GM13976 (cell line): ENCODE measurements around the gene SGK1.
"Not testable (repeated sequence)": the region's sequence is repeated elsewhere in the genome, so short reads cannot be mapped to it uniquely, and the experiment has no call there.

Experiments
- DNase-seq: peaks from one replicate; pipeline ENCODE4 v3.0.0; 2012; ENCODE audit warnings: low spot score
- in situ Hi-C: fragments of 300-500 bp; cut with MboI; formaldehyde crosslinking; loops from one replicate; pipeline ENCODE4 v1.12.0; 2022; ENCODE audit warnings: low sequenced_read_pairs, mixed read lengths, inconsistent platforms; ENCODE audit not compliant: unreplicated experiment
- TF ChIP-seq, protein P1 (sequence below): IDR thresholded peaks from 2 replicates; pipeline ENCODE4 v1.5.1; 2012; ENCODE audit warnings: borderline replicate concordance, mild to moderate bottlenecking; ENCODE audit not compliant: insufficient read depth; ENCODE audit errors: extremely low read depth, missing control alignments, control extremely low read depth

The SGK1 gene

DNA sequence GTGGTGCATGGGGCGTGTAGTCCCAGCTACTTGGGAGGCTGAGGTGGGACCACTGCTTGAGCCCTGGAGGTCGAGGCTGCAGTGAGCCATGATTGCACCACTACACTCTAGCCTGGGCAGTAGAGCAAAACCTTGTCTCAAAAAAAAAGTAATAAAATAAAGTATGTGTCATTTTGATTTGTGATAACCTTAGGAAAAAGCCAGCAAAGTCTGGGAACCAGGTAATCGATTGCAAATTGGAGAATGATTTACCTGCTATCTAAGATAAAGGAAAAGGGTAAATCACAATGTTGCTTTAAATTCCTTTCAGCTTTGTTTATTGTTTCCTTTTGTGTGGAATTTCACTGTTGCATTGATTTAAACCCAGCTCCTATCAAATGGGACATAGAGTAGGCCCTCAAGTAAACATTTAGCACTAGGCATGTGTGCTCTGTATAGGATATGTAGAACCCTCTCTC lies 59.0 kb downstream of the SGK1 start:
- in situ Hi-C loops, result no loop called here
- TF ChIP-seq, protein P1, sequence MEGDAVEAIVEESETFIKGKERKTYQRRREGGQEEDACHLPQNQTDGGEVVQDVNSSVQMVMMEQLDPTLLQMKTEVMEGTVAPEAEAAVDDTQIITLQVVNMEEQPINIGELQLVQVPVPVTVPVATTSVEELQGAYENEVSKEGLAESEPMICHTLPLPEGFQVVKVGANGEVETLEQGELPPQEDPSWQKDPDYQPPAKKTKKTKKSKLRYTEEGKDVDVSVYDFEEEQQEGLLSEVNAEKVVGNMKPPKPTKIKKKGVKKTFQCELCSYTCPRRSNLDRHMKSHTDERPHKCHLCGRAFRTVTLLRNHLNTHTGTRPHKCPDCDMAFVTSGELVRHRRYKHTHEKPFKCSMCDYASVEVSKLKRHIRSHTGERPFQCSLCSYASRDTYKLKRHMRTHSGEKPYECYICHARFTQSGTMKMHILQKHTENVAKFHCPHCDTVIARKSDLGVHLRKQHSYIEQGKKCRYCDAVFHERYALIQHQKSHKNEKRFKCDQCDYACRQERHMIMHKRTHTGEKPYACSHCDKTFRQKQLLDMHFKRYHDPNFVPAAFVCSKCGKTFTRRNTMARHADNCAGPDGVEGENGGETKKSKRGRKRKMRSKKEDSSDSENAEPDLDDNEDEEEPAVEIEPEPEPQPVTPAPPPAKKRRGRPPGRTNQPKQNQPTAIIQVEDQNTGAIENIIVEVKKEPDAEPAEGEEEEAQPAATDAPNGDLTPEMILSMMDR, result no peak
- no peak for DNase-seq

DNA sequence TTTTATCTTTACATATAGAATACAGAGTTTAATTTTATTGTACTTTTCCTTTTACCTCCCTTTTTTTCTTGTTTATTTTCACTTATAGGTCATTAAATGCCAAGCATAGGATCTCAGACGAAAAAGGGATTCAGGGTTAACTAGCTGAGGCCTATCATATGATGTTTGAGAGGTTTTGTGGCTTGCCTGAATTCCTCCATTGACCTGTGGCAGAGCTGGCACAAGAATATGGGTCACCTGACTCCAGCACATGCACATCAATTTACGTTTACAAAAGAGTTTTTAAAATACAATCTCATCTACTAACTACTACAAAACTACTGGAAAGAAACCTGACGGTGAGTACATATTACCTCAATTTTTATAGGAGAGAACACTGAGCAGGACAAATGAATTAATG lies 60.4 kb downstream of the SGK1 start:
- in situ Hi-C loops, result no loop called here
- TF ChIP-seq, protein P1, result no peak
- DNase-seq, result no peak

DNA sequence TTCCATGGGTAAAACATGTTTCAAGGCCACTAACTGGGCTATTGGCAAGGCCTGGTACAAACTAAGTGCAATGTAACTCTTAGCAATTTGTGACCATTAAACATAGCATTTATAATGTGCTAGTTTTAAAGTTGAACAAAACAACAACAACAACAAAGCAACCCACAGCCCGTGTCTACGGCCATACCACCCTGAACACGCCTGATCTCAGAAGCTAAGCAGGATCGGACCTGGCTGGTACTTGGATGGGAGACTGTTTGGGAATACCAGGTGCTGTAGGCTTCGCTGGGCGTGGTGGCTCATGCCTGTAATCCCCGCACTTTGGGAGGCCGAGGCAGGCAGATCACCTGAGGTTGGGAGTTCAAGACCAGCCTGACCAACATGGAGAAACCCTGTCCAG lies 61.0 kb downstream of the SGK1 start:
- TF ChIP-seq, protein P1, result no peak
- in situ Hi-C loops, result no loop called here
- DNase-seq, result no peak

DNA sequence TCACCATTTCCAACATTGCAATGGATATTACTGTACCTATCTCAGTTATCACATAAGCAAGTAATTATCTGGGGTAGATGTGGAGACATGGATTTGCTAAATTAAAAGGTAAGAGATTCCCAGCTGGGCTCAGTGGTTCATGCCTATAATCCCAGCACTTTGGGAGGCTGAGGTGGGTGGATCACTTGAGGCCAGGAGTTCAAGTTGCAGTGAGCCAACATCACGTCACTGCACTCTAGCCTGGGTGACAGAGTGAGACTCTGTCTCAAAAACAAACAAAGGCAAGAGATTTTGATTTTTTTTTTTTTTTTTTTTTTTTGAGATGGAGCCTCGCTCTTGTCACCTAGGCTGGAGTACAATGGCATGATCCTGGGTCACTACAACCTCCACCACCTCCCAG lies 62.6 kb downstream of the SGK1 start:
- in situ Hi-C loops, DNase-seq: not testable (repeated sequence)

DNA sequence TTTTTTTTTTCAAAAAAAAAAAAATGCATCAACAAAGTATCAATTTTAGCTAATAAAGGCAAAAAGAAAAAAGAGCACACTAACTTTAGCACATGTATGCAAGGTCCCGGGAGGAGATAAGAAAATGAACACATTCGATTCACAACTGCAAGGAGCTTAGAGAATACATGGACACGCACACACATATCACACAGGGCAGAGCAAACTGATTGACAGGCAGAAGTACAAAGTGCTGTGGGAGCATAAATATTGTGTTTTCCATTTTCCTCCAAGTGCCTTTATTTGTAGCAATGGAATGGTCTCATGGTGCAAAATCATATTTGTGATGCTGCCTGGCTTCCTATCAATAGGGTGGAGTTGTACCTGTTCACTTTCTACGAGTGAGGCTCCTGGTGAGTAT lies 63.8 kb downstream of the SGK1 start:
- DNase-seq, result no peak
- TF ChIP-seq, protein P1, result no peak
- in situ Hi-C loops, result no loop called here

DNA sequence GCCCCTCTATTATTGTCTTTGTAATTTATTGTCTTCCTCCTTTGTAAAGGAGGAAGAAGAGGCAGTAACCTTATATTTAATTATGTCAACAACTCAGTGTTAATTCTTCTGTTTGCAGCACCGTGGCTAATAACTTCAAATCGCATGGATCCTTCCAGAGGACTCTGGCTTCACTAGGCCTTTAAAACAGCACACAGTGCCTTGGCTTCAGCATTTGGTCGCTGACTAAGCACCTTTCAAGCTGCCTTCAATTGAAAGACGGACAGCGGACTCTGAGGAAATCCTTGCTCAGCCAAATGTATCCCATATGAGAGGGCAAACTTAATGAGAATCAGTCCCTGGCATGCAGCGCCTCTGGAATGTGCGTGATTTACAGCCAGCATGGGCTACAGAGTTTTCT lies 64.2 kb downstream of the SGK1 start:
- no peak for DNase-seq
- in situ Hi-C loops, result no loop called here
- TF ChIP-seq, protein P1, result no peak

DNA sequence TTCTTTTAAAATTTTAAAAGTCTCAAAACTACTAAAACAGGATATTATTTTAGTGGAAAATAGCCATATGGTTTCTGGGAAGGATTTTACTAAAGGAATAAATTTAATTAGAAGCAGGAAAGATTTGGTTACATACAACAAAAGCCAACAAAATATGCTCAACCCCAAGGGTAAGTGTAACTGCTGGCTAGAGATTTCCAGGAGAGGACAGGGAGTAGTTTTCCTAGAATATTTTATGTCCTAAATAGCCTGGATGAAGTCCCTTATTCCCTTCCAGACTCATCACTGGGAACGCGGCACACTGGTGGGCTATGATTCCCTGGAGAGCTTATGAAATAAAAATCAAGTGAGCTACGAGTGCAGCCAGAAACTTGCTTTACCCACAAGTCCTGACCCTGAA lies 66.6 kb downstream of the SGK1 start:
- no peak for DNase-seq
- TF ChIP-seq, protein P1, result no peak
- in situ Hi-C loops, result no loop called here
